Prostate gland (tissue), 2 donors: ENCODE data around the gene GPR180. TPM values are rescaled to one million over a fixed set of nuclear protein-coding genes. Genes with fewer than 3 reads are reported as not detected.

Source experiments
- DNase-seq: peaks from one replicate; pipeline ENCODE4 v3.0.0-alpha.2; 2019; ENCODE audit warnings: low spot score
- H3K27ac ChIP-seq, 2 donors: fragments of 200-600 bp; sonication (generic); 2 replicates each; pipeline ENCODE4 v1.5.1; 2017 to 2019
- H3K27me3 ChIP-seq: fragments of 200-600 bp; sonication (generic); replicated peaks from 2 replicates; pipeline ENCODE4 v1.5.1; 2019; ENCODE audit not compliant: insufficient read depth
- H3K36me3 ChIP-seq, 2 donors: fragments of 200-600 bp; sonication (generic); 1 replicate in 1 of 2; 2 replicates in 1 of 2; pipeline versions ENCODE4 v1.5.1 to v1.8.1; 2017 to 2019
- H3K4me1 ChIP-seq: fragments of 200-600 bp; sonication (generic); replicated peaks from 2 replicates; pipeline ENCODE4 v1.5.1; 2019
- H3K4me3 ChIP-seq, 2 donors: fragments of 200-600 bp; sonication (generic); 2 replicates each; pipeline ENCODE4 v1.5.1; 2017 to 2019
- H3K9me3 ChIP-seq: fragments of 200-600 bp; sonication (generic); 2 replicates; pipeline ENCODE4 v1.5.1; 2017
- CTCF ChIP-seq, 4 experiments: fragments of 200-600 bp in 2 of 4; fragments of 450-650 bp in 2 of 4; sonication (generic) in 2 of 4; IDR thresholded peaks; 1 replicate in 3 of 4; 2 replicates in 1 of 4; pipeline ENCODE4 v1.5.1; 2016 to 2019; ENCODE audit warnings: antibody characterized with exemption in 4 of 4, mild to moderate bottlenecking in 2 of 4, moderate library complexity in 2 of 4
- POLR2A ChIP-seq: fragments of 450-650 bp; IDR thresholded peaks from one replicate; pipeline ENCODE4 v1.6.1; 2016; ENCODE audit warnings: antibody characterized with exemption, mild to moderate bottlenecking
- POLR2AphosphoS5 ChIP-seq: sonication (generic); formaldehyde crosslinking; IDR thresholded peaks from one replicate; pipeline ENCODE4 v1.6.1; 2017; ENCODE audit warnings: antibody characterized with exemption
- WGBS: methylation state at CpG from one replicate; pipeline ENCODE4 v1.1.5; 2018; 5-methylcytosine and 5-hydroxymethylcytosine counted together
- intact Hi-C: fragments of 100-400 bp; cut with DNase I; formaldehyde crosslinking; loops from one replicate; pipeline ENCODE4 v1.14.2; 2022
- total RNA-seq, 2 donors: library from RNA; depleted of rRNA; stranded (reverse); fragments of >200 nt; gene quantifications; one replicate each; pipeline ENCODE4 v1.1.0, GENCODE V29; 2016

The GPR180 gene
- total RNA-seq, 2 donors from 2014 or later = 2.7 to 5.4 TPM

GRCh38 chr13:94556621-94557020 is 45.0 kb upstream of the GPR180 start:
- no peak for DNase-seq
- no peaks in the 10 kb centered on the region for H3K27me3 ChIP-seq
- H3K9me3 ChIP-seq = no peaks in the 10 kb centered on the region
- no peak overlapping the region for H3K4me3 ChIP-seq
- no peaks in the 10 kb centered on the region for H3K4me1 ChIP-seq
- no peak overlapping the region for H3K27ac ChIP-seq
- no peaks in the 10 kb centered on the region for H3K36me3 ChIP-seq
- WGBS = 62% methylated on average over 3 of the region's 3 CpGs
- TF ChIP-seq POLR2AphosphoS5 (no peak), CTCF (IDR thresholded peaks at IDR 0.05) (no peak), POLR2A (no peak)
- intact Hi-C loops = no loop called here

GRCh38 chr13:94557684-94558235 is 43.9 kb upstream of the GPR180 start:
- DNase-seq = no peak
- TF ChIP-seq POLR2AphosphoS5 = no peak
- TF ChIP-seq CTCF (IDR thresholded peaks at IDR 0.05) = no peak
- TF ChIP-seq POLR2A = no peak
- WGBS = 94% methylated on average over 5 of the region's 5 CpGs
- Histone ChIP-seq H3K4me1 (no peaks in the 10 kb centered on the region), H3K27me3 (no peaks in the 10 kb centered on the region), H3K27ac (no peak overlapping the region), H3K9me3 (no peaks in the 10 kb centered on the region), H3K4me3 (no peak overlapping the region), H3K36me3 (no peaks in the 10 kb centered on the region)
- intact Hi-C loops = no loop called here

GRCh38 chr13:94558716-94559115 is 42.9 kb upstream of the GPR180 start:
- Histone ChIP-seq H3K27me3 (no peaks in the 10 kb centered on the region), H3K4me3 (no peak overlapping the region), H3K9me3 (no peaks in the 10 kb centered on the region), H3K27ac (no peak overlapping the region), H3K36me3 (no peaks in the 10 kb centered on the region), H3K4me1 (no peaks in the 10 kb centered on the region)
- WGBS = 89% methylated on average over 6 of the region's 6 CpGs
- TF ChIP-seq POLR2AphosphoS5 (no peak), POLR2A (no peak), CTCF (IDR thresholded peaks at IDR 0.05) (no peak)
- DNase-seq = no peak
- intact Hi-C loops = no loop called here

GRCh38 chr13:94559222-94559795 is 42.3 kb upstream of the GPR180 start:
- H3K36me3 ChIP-seq = no peaks in the 10 kb centered on the region
- no peak for TF ChIP-seq POLR2A
- no peak for TF ChIP-seq CTCF (IDR thresholded peaks at IDR 0.05)
- TF ChIP-seq POLR2AphosphoS5 = no peak
- intact Hi-C loops = no loop called here
- H3K4me1 ChIP-seq = no peaks in the 10 kb centered on the region
- H3K9me3 ChIP-seq = no peaks in the 10 kb centered on the region
- no peak overlapping the region for H3K27ac ChIP-seq
- no peak overlapping the region for H3K4me3 ChIP-seq
- 89% methylated on average over 6 of the region's 6 CpGs for WGBS
- H3K27me3 ChIP-seq = no peaks in the 10 kb centered on the region
- no peak for DNase-seq

- intact Hi-C loops = no loop called here
- WGBS = 52% methylated on average over 2 of the region's 2 CpGs
- no peak overlapping the region for H3K4me3 ChIP-seq
- no peak for DNase-seq
- H3K27ac ChIP-seq = no peak overlapping the region
- H3K9me3 ChIP-seq = no peaks in the 10 kb centered on the region
- TF ChIP-seq POLR2AphosphoS5 (no peak), CTCF (IDR thresholded peaks at IDR 0.05) (no peak), POLR2A (no peak)
- no peaks in the 10 kb centered on the region for H3K27me3 ChIP-seq
- no peaks in the 10 kb centered on the region for H3K36me3 ChIP-seq
- no peaks in the 10 kb centered on the region for H3K4me1 ChIP-seq
Observed at GRCh38 chr13:94560116-94560515, 41.5 kb upstream of the GPR180 start.
